ENCODE measurements around the gene SPRR1A.

SPRR1A gene

GRCh38 chr1:152986578-152986977 is 2.7 kb downstream of the SPRR1A start:
- TF ChIP-seq, protein P1, sequence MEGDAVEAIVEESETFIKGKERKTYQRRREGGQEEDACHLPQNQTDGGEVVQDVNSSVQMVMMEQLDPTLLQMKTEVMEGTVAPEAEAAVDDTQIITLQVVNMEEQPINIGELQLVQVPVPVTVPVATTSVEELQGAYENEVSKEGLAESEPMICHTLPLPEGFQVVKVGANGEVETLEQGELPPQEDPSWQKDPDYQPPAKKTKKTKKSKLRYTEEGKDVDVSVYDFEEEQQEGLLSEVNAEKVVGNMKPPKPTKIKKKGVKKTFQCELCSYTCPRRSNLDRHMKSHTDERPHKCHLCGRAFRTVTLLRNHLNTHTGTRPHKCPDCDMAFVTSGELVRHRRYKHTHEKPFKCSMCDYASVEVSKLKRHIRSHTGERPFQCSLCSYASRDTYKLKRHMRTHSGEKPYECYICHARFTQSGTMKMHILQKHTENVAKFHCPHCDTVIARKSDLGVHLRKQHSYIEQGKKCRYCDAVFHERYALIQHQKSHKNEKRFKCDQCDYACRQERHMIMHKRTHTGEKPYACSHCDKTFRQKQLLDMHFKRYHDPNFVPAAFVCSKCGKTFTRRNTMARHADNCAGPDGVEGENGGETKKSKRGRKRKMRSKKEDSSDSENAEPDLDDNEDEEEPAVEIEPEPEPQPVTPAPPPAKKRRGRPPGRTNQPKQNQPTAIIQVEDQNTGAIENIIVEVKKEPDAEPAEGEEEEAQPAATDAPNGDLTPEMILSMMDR (IDR thresholded peaks at IDR 0.05; ENCODE audit: low read depth, low read length), result no peak
- H3K4me3 ChIP-seq (ENCODE audit: low read depth, low read length), result no peak overlapping the region

DNA sequence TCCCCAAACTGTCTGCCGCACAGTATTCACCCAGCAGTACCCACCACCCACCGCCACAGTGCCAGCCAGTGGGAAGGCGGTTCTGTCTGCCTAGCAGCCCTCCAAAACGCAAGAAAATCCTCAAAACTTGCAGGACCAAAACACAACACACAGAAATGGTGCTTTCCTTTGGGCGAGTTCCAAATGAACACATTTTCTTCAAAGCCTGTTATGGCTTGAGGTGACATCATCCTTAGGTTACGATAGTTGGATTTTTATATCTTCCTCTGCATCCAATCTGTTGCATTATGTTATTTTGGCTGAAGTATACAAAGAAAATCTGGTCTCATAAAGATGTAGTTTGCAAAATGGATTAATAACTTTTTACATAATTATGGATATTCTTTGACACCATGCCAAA is 9.3 kb downstream of the SPRR1A start:
- no peak overlapping the region for H3K4me3 ChIP-seq (ENCODE audit: low read depth, low read length)
- TF ChIP-seq, protein P1 (IDR thresholded peaks at IDR 0.05; ENCODE audit: low read depth, low read length), result no peak

DNA sequence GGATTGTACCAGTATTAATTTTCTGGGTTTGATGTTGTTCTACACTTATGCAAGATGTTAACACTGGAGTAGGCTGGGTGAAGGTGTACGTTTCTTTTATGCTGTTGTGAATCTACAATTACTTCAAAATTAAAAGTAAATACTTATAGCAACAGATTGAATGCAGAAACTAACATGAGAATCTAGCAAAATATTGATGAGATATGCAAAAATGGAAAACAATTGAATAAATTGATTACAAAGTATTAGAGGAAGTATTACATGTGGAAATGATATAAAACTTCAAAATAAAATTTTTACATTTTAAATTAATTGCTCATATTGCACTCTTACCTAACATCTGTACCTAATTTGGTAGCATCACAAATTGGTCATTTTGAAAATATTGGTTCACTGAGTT is 12.0 kb downstream of the SPRR1A start:
- no peak overlapping the region for H3K4me3 ChIP-seq (ENCODE audit: low read depth, low read length)
- TF ChIP-seq, protein P1 (IDR thresholded peaks at IDR 0.05; ENCODE audit: low read depth, low read length), result no peak

DNA sequence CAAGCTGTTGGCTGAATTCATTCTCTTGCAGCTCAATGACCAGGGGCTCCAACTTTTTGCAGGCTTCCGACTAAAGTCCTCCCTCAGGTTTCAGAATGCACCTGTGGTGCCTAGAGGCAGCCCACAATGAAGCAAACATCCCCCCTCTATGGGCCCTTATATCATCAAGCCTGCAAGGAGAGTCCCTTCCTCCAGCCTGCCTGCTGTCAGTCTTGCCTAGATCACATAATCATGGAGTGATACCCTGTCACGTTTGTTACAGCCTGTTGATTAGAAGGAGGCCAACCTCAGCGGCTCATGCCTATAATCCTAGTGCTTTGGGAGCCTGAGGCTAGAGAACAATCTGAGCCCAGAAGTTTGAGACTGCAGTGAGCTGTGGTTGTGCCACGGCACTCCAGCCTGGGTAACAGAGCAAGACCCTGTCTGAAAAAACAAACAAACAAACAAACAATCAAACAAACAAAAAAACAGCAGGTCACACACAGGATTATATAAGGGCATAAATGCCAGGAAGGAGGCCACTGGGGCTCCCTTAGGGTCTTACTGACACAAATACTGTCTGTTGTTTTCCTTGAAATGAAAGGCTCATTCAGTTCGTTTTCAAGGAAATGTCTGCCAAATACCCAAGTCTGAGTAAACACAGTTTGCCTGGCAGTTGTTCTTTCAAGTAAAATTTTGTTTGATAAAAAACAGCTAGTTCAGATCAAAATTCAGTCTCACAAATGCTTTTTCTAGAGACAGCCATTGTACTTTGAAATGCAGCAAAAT is 12.9 kb downstream of the SPRR1A start:
- TF ChIP-seq, protein P1 (IDR thresholded peaks at IDR 0.05; ENCODE audit: low read depth, low read length), result no peak
- H3K4me3 ChIP-seq (ENCODE audit: low read depth, low read length), result no peak overlapping the region

DNA sequence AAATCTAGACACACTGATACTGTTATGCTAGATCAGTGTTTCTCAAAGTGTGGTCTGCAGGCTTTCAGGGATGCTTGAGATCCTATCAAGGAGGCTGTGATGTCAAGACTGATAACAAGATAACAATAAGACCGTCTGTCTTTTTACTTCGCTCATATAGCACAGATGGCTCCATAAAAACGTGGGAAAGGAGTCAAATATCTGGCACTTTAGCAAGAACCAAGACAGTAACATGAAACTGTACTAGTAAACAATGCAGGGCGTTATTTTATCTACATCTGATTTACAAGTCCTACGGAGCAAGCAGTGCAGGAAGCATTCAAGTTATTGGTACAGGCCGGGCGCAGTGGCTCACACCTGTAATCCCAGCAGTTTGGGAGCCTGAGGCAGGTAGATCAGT is 14.0 kb downstream of the SPRR1A start:
- TF ChIP-seq, protein P1 (IDR thresholded peaks at IDR 0.05; ENCODE audit: low read depth, low read length), result no peak
- H3K4me3 ChIP-seq (ENCODE audit: low read depth, low read length), result no peak overlapping the region

- H3K4me3 ChIP-seq (ENCODE audit: low read depth, low read length), result no peak overlapping the region
- TF ChIP-seq, protein P1 (IDR thresholded peaks at IDR 0.05; ENCODE audit: low read depth, low read length), result no peak
Observed at GRCh38 chr1:152998476-152998875, 14.6 kb downstream of the SPRR1A start.

DNA sequence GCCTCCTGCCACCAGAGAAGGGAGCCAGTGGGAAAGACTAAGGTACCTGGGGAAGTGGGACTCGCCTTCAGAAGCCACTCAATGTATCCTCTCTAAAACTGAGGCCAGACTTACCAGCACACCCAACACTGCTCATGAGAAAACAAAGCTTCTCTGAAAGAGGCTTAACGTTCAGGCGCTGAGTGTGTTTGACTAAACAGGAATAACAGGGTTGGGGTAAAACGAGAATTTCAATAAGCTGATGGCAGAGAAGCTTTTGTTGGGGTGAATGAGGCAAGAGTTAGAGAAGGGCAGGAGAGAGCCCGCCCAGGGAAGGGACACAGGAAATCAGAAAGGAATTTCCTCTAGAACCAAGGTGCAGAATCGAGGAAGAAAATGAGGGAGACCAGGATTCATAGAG is 15.9 kb downstream of the SPRR1A start:
- TF ChIP-seq, protein P1 (IDR thresholded peaks at IDR 0.05; ENCODE audit: low read depth, low read length), result no peak
- H3K4me3 ChIP-seq (ENCODE audit: low read depth, low read length), result no peak overlapping the region

Data from WI38 (cell line).